HG03439 (cell line): ENCODE measurements around the gene MTIF2.
"Not testable (repeated sequence)": the region's sequence is repeated elsewhere in the genome, so short reads cannot be mapped to it uniquely, and the experiment has no call there.

Experiments
- ATAC-seq: cut with Tn5 transposase; IDR thresholded peaks from one replicate; pipeline ENCODE4 v1.9.1; 2021; ENCODE audit warnings: mild to moderate bottlenecking, moderate library complexity; ENCODE audit not compliant: unreplicated experiment

MTIF2 gene

DNA sequence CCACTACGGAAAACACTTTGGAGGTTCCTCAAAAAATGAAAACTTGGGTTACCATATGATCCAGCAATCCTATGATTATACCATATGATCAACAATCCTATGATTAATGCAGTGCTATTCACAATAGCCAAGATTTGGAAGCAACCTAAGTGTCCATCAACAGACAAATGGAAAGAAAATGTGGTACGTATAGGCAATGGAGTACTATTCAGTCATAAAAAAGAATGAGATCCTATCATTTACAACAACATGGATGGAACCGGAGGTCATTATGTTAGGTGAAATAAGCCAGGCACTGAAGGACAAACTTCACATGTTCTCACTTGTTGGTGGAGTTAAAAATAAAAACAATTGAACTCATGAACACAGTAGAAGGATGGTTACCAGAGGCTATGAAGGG lies 64.5 kb downstream of the MTIF2 start:
- no peak for ATAC-seq

DNA sequence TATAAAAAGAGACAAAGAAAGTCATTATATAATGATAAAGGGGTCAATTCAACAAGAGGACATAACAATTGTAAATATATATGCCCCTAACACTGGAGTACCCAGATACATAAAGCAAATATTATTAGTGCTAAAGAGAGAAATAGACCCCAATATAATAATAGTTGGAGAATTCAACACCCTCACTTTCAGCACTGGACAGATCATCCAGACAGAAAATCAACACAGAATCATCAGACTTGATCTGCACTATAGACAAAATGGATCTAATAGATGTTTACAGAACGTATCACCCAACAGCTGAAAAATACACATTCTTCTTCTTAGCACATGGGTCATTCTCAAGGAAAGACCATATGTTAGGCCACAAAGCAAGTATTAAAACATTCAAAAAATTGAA lies 68.6 kb downstream of the MTIF2 start:
- ATAC-seq = no peak

DNA sequence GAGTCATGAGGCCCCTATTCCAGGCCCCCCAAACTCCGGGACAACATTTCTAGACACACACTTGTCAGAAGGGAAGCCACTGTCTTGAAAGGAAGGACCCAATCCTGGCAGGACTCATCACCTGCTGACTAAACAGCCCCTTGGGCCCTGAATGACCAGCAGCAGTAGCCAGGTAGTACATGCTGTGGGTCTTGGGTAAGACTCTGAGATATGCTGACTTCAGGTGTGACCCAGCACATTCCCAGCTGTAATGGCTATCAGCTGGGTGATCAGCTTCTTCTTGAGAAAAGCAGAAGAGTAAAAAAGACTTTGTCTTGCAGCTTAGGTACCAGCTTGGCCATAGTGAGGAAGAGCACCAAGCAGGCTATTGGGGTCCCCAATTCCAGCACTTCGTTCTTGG lies 72.5 kb downstream of the MTIF2 start:
- no peak for ATAC-seq

DNA sequence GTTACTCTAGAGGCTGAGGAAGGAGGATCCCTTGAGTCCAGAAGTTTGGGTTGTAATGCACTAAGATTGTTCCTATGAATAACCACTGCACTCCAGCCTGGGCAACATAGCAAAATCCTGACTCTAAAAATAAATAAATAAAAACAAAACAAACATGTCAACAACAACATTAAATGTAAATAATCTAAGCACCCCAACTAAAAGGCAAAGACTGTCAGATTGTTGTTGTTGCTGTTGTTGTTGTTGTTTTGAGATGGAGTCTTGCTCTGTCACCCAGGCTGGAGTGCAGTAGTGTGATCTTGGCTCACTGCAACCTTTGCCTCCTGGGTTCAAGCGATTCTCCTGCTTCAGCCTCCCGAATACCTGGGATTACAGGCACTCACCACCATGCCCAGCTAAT lies 77.1 kb downstream of the MTIF2 start:
- not testable (repeated sequence) for ATAC-seq

DNA sequence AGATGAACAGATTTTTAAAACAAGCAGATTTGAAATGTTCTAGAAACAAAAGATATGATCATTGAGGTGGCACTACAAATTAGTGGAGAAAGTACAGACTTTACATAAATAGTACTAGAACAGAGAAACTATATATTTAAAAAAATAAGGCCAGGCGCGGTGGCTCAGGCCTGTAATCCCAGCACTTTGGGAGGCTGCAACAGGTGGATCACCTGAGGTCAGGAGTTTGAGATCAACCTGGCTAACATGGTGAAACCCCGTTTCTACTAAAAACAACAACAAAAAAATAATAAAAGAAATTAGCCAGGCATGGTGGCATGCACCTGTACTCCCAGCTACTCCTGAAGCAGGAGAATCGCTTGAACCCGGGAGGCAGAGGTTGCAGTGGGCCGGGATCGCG lies 82.2 kb downstream of the MTIF2 start:
- ATAC-seq = not testable (repeated sequence)
